Stomach smooth muscle (tissue), 2 donors: ENCODE measurements around the gene FAM216B.

Source experiments
- H3K27ac ChIP-seq: one replicate; pipeline ENCODE4 v1.7.0; 2013; ENCODE audit warnings: mild to moderate bottlenecking, low read length, inconsistent platforms
- H3K27me3 ChIP-seq, 2 donors: one replicate each; pipeline ENCODE4 v1.7.0; 2013; ENCODE audit warnings: low read length in 2 of 2; ENCODE audit not compliant: insufficient read depth in 2 of 2, control insufficient read depth in 1 of 2
- H3K36me3 ChIP-seq, 2 donors: one replicate each; pipeline ENCODE4 v1.7.0; 2013; ENCODE audit warnings: low read length in 2 of 2; ENCODE audit not compliant: control insufficient read depth in 2 of 2, insufficient read depth in 2 of 2
- H3K4me1 ChIP-seq: one replicate; pipeline ENCODE4 v1.7.0; 2013; ENCODE audit warnings: low read length; ENCODE audit not compliant: control insufficient read depth, insufficient read depth
- H3K4me3 ChIP-seq, 2 donors: one replicate each; pipeline ENCODE4 v1.7.0; 2013; ENCODE audit warnings: low read length in 2 of 2
- H3K9ac ChIP-seq, 2 donors: one replicate each; pipeline ENCODE4 v1.7.0; 2013; ENCODE audit warnings: low read length in 2 of 2, mild to moderate bottlenecking in 1 of 2
- H3K9me3 ChIP-seq, 2 donors: one replicate each; pipeline ENCODE4 v1.7.0; 2013; ENCODE audit warnings: low read length in 2 of 2; ENCODE audit not compliant: control insufficient read depth in 2 of 2
- donor health status: healthy.
- donor health status: Pancreatic carcinoma.

The FAM216B gene

GRCh38 chr13:42821437-42821836 lies 40.1 kb downstream of the FAM216B start:
- H3K9me3 ChIP-seq: no peaks in the 10 kb centered on the region
- H3K36me3 ChIP-seq: no peaks in the 10 kb centered on the region
- no peak overlapping the region for H3K9ac ChIP-seq
- no peaks in the 10 kb centered on the region for H3K4me1 ChIP-seq
- no peak overlapping the region for H3K27ac ChIP-seq
- no peaks in the 10 kb centered on the region for H3K27me3 ChIP-seq
- no peak overlapping the region for H3K4me3 ChIP-seq

GRCh38 chr13:42832341-42833096 lies 51.1 kb downstream of the FAM216B start:
- Histone ChIP-seq H3K9ac (no peak overlapping the region), H3K4me1 (no peaks in the 10 kb centered on the region)

DNA sequence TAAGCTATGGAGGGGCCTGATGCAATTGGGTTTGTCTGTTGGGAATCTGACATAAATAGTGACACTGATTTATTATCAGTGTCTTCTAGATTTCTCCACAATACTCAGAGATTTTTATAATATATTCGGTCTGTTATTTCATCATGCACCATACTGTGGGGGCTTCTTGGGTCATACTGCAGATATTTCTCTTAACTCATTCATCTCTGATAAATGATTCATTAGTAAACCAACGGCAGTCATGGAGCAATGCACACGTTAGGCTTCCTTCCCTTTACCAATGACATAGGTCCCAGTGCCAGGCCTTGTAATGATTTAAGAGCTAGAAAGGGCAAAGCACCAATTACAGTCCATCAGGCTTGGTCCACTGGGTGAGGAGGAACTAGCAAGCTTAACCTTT lies 53.6 kb downstream of the FAM216B start:
- H3K4me1 ChIP-seq: no peaks in the 10 kb centered on the region
- H3K4me3 ChIP-seq: no peak overlapping the region
- no peaks in the 10 kb centered on the region for H3K36me3 ChIP-seq
- no peaks in the 10 kb centered on the region for H3K27me3 ChIP-seq
- H3K27ac ChIP-seq: no peak overlapping the region
- H3K9me3 ChIP-seq: no peaks in the 10 kb centered on the region
- H3K9ac ChIP-seq: no peak overlapping the region

More at GRCh38 chr13:42832341-42833096, 51.1 kb downstream of the FAM216B start:
- no peaks in the 10 kb centered on the region for H3K27me3 ChIP-seq
- no peak overlapping the region for H3K27ac ChIP-seq
- H3K9me3 ChIP-seq: no peaks in the 10 kb centered on the region
- H3K4me3 ChIP-seq: no peak overlapping the region
- H3K36me3 ChIP-seq: no peaks in the 10 kb centered on the region

GRCh38 chr13:42836930-42837690 lies 55.7 kb downstream of the FAM216B start:
- no peak overlapping the region for H3K27ac ChIP-seq
- no peaks in the 10 kb centered on the region for H3K4me1 ChIP-seq
- no peak overlapping the region for H3K9ac ChIP-seq
- no peaks in the 10 kb centered on the region for H3K9me3 ChIP-seq
- H3K27me3 ChIP-seq: no peaks in the 10 kb centered on the region
- no peak overlapping the region for H3K4me3 ChIP-seq
- no peaks in the 10 kb centered on the region for H3K36me3 ChIP-seq
